ENCODE results near the gene AATK.

The AATK gene

GRCh38 chr17:81119223-81120148 is 46.5 kb downstream of the AATK start:
- H3K4me1 ChIP-seq (ENCODE audit: control insufficient read depth, insufficient read depth, low read length): no peaks in the 10 kb centered on the region
- peaks cover 2% of the 10 kb centered on the region for H3K36me3 ChIP-seq (ENCODE audit: control insufficient read depth, insufficient read depth, low read length)
- no peaks in the 10 kb centered on the region for H3K9me3 ChIP-seq (ENCODE audit: control insufficient read depth, insufficient read depth, low read length)
- H3K9ac ChIP-seq (ENCODE audit: low read depth, low read length): peak overlapping the region; percentile 8
- peak overlapping the region; percentile 54 for H3K4me3 ChIP-seq (ENCODE audit: low read depth, low read length)
- H3K27me3 ChIP-seq (ENCODE audit: control insufficient read depth, insufficient read depth, low read length): no peaks in the 10 kb centered on the region

DNA sequence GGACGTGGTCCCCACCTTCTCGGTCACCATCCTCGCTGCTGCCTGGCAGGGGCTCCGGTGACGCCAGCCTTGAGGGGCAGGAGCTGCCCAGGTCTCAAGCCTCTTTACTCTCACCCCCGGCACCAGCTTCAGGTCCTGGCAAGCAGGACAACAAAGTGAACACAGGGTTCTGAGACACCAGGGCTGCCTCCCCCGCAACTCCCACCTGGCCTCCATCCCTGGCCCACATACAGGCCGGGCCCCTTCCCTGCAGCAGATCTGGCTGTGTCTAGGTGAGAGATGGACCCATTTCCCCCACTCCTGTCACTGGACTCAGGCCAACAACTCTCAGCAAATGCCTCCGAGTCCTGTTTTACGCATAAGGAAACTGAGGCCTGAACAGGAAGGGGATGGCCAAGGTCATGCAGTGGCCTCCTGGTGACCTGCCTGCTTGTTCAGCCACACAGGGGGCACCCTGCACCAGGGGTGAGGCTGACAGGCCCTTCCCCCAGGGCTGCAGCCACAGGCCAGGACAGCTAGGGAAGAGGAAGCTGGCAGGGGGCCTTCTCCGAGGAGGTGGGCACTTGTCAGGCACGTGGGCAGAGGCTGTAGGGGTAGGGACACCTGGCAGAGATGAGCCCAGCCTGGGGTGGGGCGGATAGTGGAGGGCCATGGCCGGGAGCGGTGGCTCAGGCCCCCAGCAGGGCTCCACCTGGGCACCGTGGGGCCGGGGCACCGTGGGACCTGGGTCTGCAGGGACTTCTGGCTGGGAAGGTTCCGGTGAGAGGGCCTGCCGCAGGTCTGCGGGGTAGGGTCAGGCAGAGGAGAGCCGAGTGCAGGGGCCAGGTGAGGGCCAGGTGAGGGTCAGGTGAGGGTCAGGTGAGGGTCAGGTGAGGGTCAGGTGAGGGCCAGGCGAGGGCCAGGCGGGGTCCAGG is 47.5 kb downstream of the AATK start:
- H3K36me3 ChIP-seq (ENCODE audit: control insufficient read depth, insufficient read depth, low read length): peaks cover 2% of the 10 kb centered on the region
- H3K9ac ChIP-seq (ENCODE audit: low read depth, low read length): no peak overlapping the region

DNA sequence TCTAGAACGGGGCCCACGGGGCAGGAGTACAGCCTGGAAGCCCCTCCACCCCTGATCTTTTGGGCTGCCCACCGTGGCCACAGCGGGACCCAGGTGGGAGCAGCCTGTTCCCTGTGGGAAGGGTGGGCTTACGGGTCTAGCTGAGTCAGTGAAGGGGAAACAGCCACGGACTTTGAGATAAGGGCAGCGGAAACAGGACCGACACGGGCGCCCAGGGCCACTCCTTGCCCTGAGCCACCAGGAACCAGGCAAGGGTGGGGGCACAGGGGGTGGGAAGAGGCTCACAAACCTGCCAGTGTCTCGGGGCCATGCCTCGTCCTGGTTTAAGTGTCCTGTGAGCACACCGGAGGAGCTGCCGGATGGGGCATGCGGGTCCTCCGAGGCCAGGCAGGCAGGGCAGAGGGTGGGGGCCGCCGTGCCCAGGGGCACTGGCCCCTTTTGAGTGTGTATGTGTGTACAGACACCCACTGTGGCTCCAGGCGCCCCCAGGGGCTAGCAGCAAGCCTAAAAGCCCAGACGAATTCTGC is 48.3 kb downstream of the AATK start:
- H3K9ac ChIP-seq (ENCODE audit: low read depth, low read length): no peak overlapping the region
- peaks cover 2% of the 10 kb centered on the region for H3K36me3 ChIP-seq (ENCODE audit: control insufficient read depth, insufficient read depth, low read length)
- H3K27me3 ChIP-seq (ENCODE audit: control insufficient read depth, insufficient read depth, low read length): no peaks in the 10 kb centered on the region
- no peak overlapping the region for H3K4me3 ChIP-seq (ENCODE audit: low read depth, low read length)
- H3K9me3 ChIP-seq (ENCODE audit: control insufficient read depth, insufficient read depth, low read length): no peaks in the 10 kb centered on the region
- H3K4me1 ChIP-seq (ENCODE audit: control insufficient read depth, insufficient read depth, low read length): no peaks in the 10 kb centered on the region

More for the DNA sequence above, 47.5 kb downstream of the AATK start:
- Histone ChIP-seq H3K4me3 (ENCODE audit: low read depth, low read length) (peak overlapping the region; percentile 54), H3K27me3 (ENCODE audit: control insufficient read depth, insufficient read depth, low read length) (no peaks in the 10 kb centered on the region), H3K9me3 (ENCODE audit: control insufficient read depth, insufficient read depth, low read length) (no peaks in the 10 kb centered on the region), H3K4me1 (ENCODE audit: control insufficient read depth, insufficient read depth, low read length) (no peaks in the 10 kb centered on the region)

DNA sequence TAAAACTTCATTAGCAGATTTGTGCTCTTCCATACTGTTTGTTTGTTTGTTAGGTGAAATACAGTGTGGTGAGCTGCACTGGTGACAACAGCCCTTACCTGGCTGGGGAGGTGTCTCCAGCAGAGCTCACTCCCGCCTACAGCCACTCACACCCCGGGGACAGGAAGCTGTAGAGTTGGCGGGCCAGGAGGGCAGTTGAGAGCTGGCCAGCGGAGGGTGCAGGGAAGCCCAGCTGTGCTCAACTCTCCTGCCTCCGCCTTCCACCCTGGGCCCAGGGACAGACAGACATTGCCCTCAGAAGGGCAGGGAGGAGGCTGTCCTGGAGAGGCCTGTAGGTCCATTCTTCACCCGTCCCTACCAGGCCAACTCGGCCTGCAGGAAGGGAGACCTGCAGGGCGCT is 49.3 kb downstream of the AATK start:
- H3K4me1 ChIP-seq (ENCODE audit: control insufficient read depth, insufficient read depth, low read length): no peaks in the 10 kb centered on the region
- H3K9ac ChIP-seq (ENCODE audit: low read depth, low read length): no peak overlapping the region
- peaks cover 2% of the 10 kb centered on the region for H3K36me3 ChIP-seq (ENCODE audit: control insufficient read depth, insufficient read depth, low read length)
- no peak overlapping the region for H3K4me3 ChIP-seq (ENCODE audit: low read depth, low read length)
- H3K27me3 ChIP-seq (ENCODE audit: control insufficient read depth, insufficient read depth, low read length): no peaks in the 10 kb centered on the region
- H3K9me3 ChIP-seq (ENCODE audit: control insufficient read depth, insufficient read depth, low read length): no peaks in the 10 kb centered on the region

DNA sequence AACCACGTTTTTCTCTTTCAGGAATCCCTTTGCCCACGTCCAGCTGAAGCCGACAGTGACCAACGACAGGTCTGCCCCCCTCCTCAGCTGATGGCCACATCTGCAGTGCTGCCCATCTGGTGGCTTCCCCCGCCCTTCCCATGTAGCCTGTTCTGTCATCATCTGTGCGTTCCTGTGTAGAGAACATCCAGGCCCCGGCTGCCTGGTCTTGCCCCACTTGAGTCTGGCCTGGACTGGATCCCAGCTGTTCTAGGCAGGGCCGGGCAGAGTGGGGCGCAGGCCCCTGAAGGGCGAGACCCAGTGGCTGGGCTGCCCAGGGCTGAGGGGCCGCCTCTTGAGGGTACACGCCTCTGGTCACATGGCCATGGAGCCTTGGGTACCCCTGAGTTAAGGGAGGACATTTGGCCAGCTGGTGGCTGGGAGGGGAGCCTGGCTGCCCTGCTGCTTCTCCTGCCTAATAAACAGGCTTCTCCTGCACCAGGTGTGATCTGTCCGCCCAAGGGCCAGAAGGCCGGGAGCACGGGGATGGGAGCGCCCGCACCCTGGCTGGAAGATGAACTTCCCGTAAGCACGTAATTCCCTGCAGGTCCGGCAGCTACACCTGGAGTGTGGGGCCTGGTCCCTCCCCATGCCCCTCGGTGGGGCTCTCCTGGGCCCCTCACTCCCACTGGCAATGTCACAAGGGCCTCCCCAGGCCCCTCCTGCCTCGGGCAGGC is 50.1 kb downstream of the AATK start:
- H3K36me3 ChIP-seq (ENCODE audit: control insufficient read depth, insufficient read depth, low read length): peaks cover 2% of the 10 kb centered on the region
- no peaks in the 10 kb centered on the region for H3K27me3 ChIP-seq (ENCODE audit: control insufficient read depth, insufficient read depth, low read length)
- no peaks in the 10 kb centered on the region for H3K4me1 ChIP-seq (ENCODE audit: control insufficient read depth, insufficient read depth, low read length)
- H3K9me3 ChIP-seq (ENCODE audit: control insufficient read depth, insufficient read depth, low read length): no peaks in the 10 kb centered on the region
- H3K4me3 ChIP-seq (ENCODE audit: low read depth, low read length): no peak overlapping the region
- no peak overlapping the region for H3K9ac ChIP-seq (ENCODE audit: low read depth, low read length)

GRCh38 chr17:81115219-81115618 is 50.8 kb downstream of the AATK start:
- peaks cover 2% of the 10 kb centered on the region for H3K36me3 ChIP-seq (ENCODE audit: control insufficient read depth, insufficient read depth, low read length)
- no peaks in the 10 kb centered on the region for H3K9me3 ChIP-seq (ENCODE audit: control insufficient read depth, insufficient read depth, low read length)
- no peak overlapping the region for H3K9ac ChIP-seq (ENCODE audit: low read depth, low read length)
- no peaks in the 10 kb centered on the region for H3K27me3 ChIP-seq (ENCODE audit: control insufficient read depth, insufficient read depth, low read length)
- H3K4me3 ChIP-seq (ENCODE audit: low read depth, low read length): no peak overlapping the region
- no peaks in the 10 kb centered on the region for H3K4me1 ChIP-seq (ENCODE audit: control insufficient read depth, insufficient read depth, low read length)

DNA sequence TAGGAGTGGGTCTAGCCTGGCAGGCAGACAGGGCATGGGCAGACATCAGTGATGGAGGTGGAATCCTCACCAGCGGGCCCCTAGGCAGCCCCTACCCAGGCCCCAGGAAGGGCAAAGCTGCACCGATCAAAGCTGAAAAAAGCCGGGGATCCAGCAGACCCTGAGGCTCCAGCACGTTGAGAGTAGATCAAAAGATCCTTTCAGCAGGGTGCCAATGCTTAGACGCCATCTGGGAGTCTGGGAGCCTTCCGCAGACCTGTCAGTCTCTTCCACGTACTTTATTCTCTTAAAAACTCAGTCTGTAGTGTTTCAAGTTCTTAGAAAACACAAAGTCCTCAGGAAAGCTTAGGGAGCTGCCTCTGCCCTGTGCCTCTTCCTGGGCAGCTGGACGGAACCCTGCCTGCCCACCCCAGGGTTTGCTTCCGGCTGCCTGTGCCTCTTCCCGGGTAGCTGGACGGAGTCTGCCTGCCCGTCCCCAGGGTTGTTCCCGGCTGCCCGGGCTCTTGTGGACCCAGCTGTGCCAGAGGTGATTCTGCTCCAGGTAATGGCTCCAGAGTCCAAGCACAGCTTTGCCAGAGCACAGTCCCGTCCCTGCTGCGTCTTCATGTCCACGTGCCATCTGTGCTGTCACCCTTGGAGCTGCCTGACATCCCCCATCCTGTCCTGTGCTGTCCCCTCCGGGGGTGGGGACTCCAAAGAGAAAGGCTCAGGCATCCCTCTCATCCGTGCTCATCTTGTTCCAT is 51.5 kb downstream of the AATK start:
- H3K27me3 ChIP-seq (ENCODE audit: control insufficient read depth, insufficient read depth, low read length): no peaks in the 10 kb centered on the region
- peaks cover 2% of the 10 kb centered on the region for H3K36me3 ChIP-seq (ENCODE audit: control insufficient read depth, insufficient read depth, low read length)
- H3K9ac ChIP-seq (ENCODE audit: low read depth, low read length): no peak overlapping the region
- no peaks in the 10 kb centered on the region for H3K4me1 ChIP-seq (ENCODE audit: control insufficient read depth, insufficient read depth, low read length)
- H3K4me3 ChIP-seq (ENCODE audit: low read depth, low read length): no peak overlapping the region
- no peaks in the 10 kb centered on the region for H3K9me3 ChIP-seq (ENCODE audit: control insufficient read depth, insufficient read depth, low read length)

DNA sequence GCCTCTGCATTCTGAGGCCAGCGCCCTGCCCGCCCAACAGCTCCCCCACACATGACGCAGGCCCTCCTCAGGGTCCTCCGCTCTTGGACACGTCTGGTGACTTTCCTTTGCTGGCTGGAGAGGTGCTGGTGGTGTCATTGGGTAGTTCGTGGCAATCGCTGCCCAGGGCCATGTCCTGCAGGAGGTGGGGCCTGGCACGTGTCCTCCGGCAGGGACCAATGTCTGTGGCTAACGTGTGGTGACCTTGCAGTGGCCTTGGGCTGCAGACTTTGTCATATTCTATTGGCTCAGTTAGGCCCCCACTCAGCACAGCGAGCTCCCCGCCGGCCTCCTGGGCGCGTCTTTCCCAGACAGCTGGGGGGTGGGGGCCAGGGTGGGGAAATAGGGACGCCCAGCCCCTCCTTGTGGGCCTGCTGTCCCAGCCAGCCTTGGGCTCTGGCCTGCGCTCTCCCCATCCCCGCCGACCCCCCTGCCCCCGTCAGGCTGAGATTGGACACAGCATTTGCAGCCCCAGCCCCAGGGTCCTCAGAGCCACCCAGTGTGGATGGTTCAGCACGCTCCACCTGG is 52.8 kb downstream of the AATK start:
- H3K27me3 ChIP-seq (ENCODE audit: control insufficient read depth, insufficient read depth, low read length): no peaks in the 10 kb centered on the region
- H3K9ac ChIP-seq (ENCODE audit: low read depth, low read length): no peak overlapping the region
- no peaks in the 10 kb centered on the region for H3K4me1 ChIP-seq (ENCODE audit: control insufficient read depth, insufficient read depth, low read length)
- peaks cover 2% of the 10 kb centered on the region for H3K36me3 ChIP-seq (ENCODE audit: control insufficient read depth, insufficient read depth, low read length)
- H3K4me3 ChIP-seq (ENCODE audit: low read depth, low read length): no peak overlapping the region
- no peaks in the 10 kb centered on the region for H3K9me3 ChIP-seq (ENCODE audit: control insufficient read depth, insufficient read depth, low read length)

GRCh38 chr17:81112450-81112849 is 53.6 kb downstream of the AATK start:
- no peak overlapping the region for H3K9ac ChIP-seq (ENCODE audit: low read depth, low read length)
- no peaks in the 10 kb centered on the region for H3K27me3 ChIP-seq (ENCODE audit: control insufficient read depth, insufficient read depth, low read length)
- no peaks in the 10 kb centered on the region for H3K9me3 ChIP-seq (ENCODE audit: control insufficient read depth, insufficient read depth, low read length)
- peaks cover 6% of the 10 kb centered on the region for H3K36me3 ChIP-seq (ENCODE audit: control insufficient read depth, insufficient read depth, low read length)
- no peaks in the 10 kb centered on the region for H3K4me1 ChIP-seq (ENCODE audit: control insufficient read depth, insufficient read depth, low read length)
- no peak overlapping the region for H3K4me3 ChIP-seq (ENCODE audit: low read depth, low read length)

GRCh38 chr17:81111066-81111465 is 55.0 kb downstream of the AATK start:
- no peaks in the 10 kb centered on the region for H3K4me1 ChIP-seq (ENCODE audit: control insufficient read depth, insufficient read depth, low read length)
- no peak overlapping the region for H3K4me3 ChIP-seq (ENCODE audit: low read depth, low read length)
- no peak overlapping the region for H3K9ac ChIP-seq (ENCODE audit: low read depth, low read length)
- H3K36me3 ChIP-seq (ENCODE audit: control insufficient read depth, insufficient read depth, low read length): peaks cover 6% of the 10 kb centered on the region
- H3K27me3 ChIP-seq (ENCODE audit: control insufficient read depth, insufficient read depth, low read length): no peaks in the 10 kb centered on the region
- no peaks in the 10 kb centered on the region for H3K9me3 ChIP-seq (ENCODE audit: control insufficient read depth, insufficient read depth, low read length)

Data from iPS-15b (cell line).